Endothelial cell of umbilical vein (primary cell): ENCODE measurements around the gene HAGH. TPM values are rescaled to one million over a fixed set of nuclear protein-coding genes. Genes with fewer than 3 reads are reported as not detected.

Source experiments
- BruUV-seq: library from RNA; stranded (reverse); fragments of 400-500 nt; replicated peaks from 2 replicates; lab custom pipeline; 2021; lab: Mats Ljungman, UMichigan
- CTCF ChIA-PET: fragments of 300-600, 350-600 bp; sonication (Branson Sonifier 250); formaldehyde crosslinking; loops from one replicate; lab custom pipeline; 2021; ENCODE audit warnings: antibody characterized with exemption, inconsistent platforms; lab: Charles Lee
- POLR2A ChIA-PET: fragments of 300-600, 350-600 bp; sonication (Branson Sonifier 250); formaldehyde crosslinking; loops from one replicate; lab custom pipeline; 2021; ENCODE audit warnings: antibody characterized with exemption, inconsistent platforms; lab: Charles Lee
- DNase-seq: peaks from one replicate; pipeline ENCODE4 v3.0.0-alpha.2; 2011; ENCODE audit warnings: low read depth, low spot score
- FAIRE-seq: peaks from 2 replicates; lab custom pipeline; 2011; peaks lifted over from hg19 to GRCh38; lab: Jason Lieb, UNC
- H2AFZ ChIP-seq: 2 replicates; pipeline ENCODE4 v1.6.0; 2012; ENCODE audit warnings: low read depth, low read length, control low read depth, inconsistent platforms
- H3K27ac ChIP-seq: 2 replicates; pipeline ENCODE4 v1.5.1; 2011; ENCODE audit warnings: low read depth, mild to moderate bottlenecking, control low read depth, low read length, moderate library complexity; ENCODE audit not compliant: insufficient read depth
- H3K27me3 ChIP-seq, 2 experiments: 2 replicates each; pipeline versions ENCODE4 v1.6.0 to v1.6.1; 2011; ENCODE audit warnings: low read length in 2 of 2, mixed read lengths in 1 of 2; ENCODE audit not compliant: control insufficient read depth in 2 of 2, insufficient read depth in 2 of 2
- H3K36me3 ChIP-seq, 2 experiments: 2 replicates in 1 of 2; 3 replicates in 1 of 2; pipeline ENCODE4 v1.5.1; 2011; ENCODE audit warnings: low read length in 2 of 2, mild to moderate bottlenecking in 1 of 2, moderate library complexity in 1 of 2; ENCODE audit not compliant: control insufficient read depth in 2 of 2, insufficient read depth in 2 of 2; ENCODE audit errors: extremely low read depth in 1 of 2
- H3K4me1 ChIP-seq: 3 replicates; pipeline ENCODE4 v1.5.1; 2011; ENCODE audit warnings: mild to moderate bottlenecking, low read length; ENCODE audit not compliant: control insufficient read depth, insufficient read depth; ENCODE audit errors: extremely low read depth
- H3K4me2 ChIP-seq: 2 replicates; pipeline ENCODE4 v1.6.1; 2011; ENCODE audit warnings: low read length, control low read depth, mixed read lengths; ENCODE audit not compliant: insufficient read depth
- H3K4me3 ChIP-seq, 3 experiments: fragments of 200-600 bp in 1 of 3; sonication (generic), shearing (Covaris generic) in 1 of 3; replicated peaks in 1 of 3; 2 replicates each; pipeline ENCODE4 v1.5.1; 2011 to 2016; ENCODE audit warnings: control low read depth in 3 of 3, low read length in 3 of 3, mild to moderate bottlenecking in 2 of 3, inconsistent platforms in 1 of 3, low read depth in 1 of 3, moderate library complexity in 1 of 3; ENCODE audit not compliant: insufficient read depth in 1 of 3
- H3K79me2 ChIP-seq: 2 replicates; pipeline ENCODE4 v1.6.0; 2012; ENCODE audit warnings: low read length, inconsistent platforms; ENCODE audit not compliant: control insufficient read depth, insufficient read depth
- H3K9ac ChIP-seq: replicated peaks from 2 replicates; pipeline ENCODE3; 2011; ENCODE audit warnings: low read length, control low read depth; ENCODE audit not compliant: insufficient read depth; ENCODE audit errors: extremely low read depth
- H3K9me1 ChIP-seq: replicated peaks from 3 replicates; pipeline ENCODE4 v1.6.0; 2011; ENCODE audit warnings: mild to moderate bottlenecking, low read length; ENCODE audit not compliant: control insufficient read depth, insufficient read depth; ENCODE audit errors: extremely low read depth
- H3K9me3 ChIP-seq: replicated peaks from 2 replicates; pipeline ENCODE4 v1.5.1; 2012; ENCODE audit warnings: low read length, inconsistent platforms; ENCODE audit not compliant: control insufficient read depth, insufficient read depth
- H4K20me1 ChIP-seq: replicated peaks from 2 replicates; pipeline ENCODE3; 2011; ENCODE audit warnings: mild to moderate bottlenecking, low read length; ENCODE audit not compliant: control insufficient read depth, insufficient read depth; ENCODE audit errors: extremely low read depth
- CTCF ChIP-seq, 2 donors: IDR thresholded peaks; 1 replicate in 1 of 2; 2 replicates in 1 of 2; pipeline ENCODE4 v1.5.1; 2011; ENCODE audit warnings: low read length in 2 of 2, mild to moderate bottlenecking in 2 of 2, moderate library complexity in 2 of 2, control low read depth in 1 of 2, inconsistent platforms in 1 of 2, low read depth in 1 of 2; ENCODE audit not compliant: insufficient read depth in 1 of 2; ENCODE audit errors: extremely low read depth in 1 of 2
- EZH2 ChIP-seq: IDR thresholded peaks from 2 replicates; pipeline ENCODE4 v1.6.1; 2012; ENCODE audit warnings: borderline replicate concordance, low read depth, mild to moderate bottlenecking, moderate library complexity, low read length, inconsistent platforms; ENCODE audit not compliant: severe bottlenecking
- FOS ChIP-seq: IDR thresholded peaks from 2 replicates; pipeline ENCODE4 v1.6.1; 2011; ENCODE audit warnings: mild to moderate bottlenecking, low read length, moderate library complexity, borderline replicate concordance; ENCODE audit not compliant: insufficient read depth
- GATA2 ChIP-seq: IDR thresholded peaks from 2 replicates; pipeline ENCODE4 v1.7.0; 2011; ENCODE audit warnings: low read depth, mild to moderate bottlenecking, moderate library complexity, mixed read lengths, low read length; ENCODE audit not compliant: insufficient read length, insufficient read depth
- JUN ChIP-seq: IDR thresholded peaks from 2 replicates; pipeline ENCODE4 v1.6.1; 2011; ENCODE audit warnings: borderline replicate concordance, low read depth; ENCODE audit not compliant: insufficient read length, insufficient read depth
- MAX ChIP-seq: IDR thresholded peaks from 2 replicates; pipeline ENCODE4 v1.6.1; 2011; ENCODE audit not compliant: insufficient read depth, insufficient read length
- MYC ChIP-seq: IDR thresholded peaks from one replicate; pipeline ENCODE4 v1.6.1; 2011; ENCODE audit warnings: mild to moderate bottlenecking, low read depth, low read length
- POLR2A ChIP-seq: IDR thresholded peaks from 2 replicates; pipeline ENCODE4 v1.6.1; 2012; ENCODE audit warnings: low read depth, mild to moderate bottlenecking, control low read depth, low read length
- POLR2AphosphoS5 ChIP-seq: IDR thresholded peaks from 2 replicates; pipeline ENCODE4 v1.6.1; 2012; ENCODE audit warnings: low read depth, mild to moderate bottlenecking, control low read depth, low read length, moderate library complexity; ENCODE audit not compliant: insufficient read depth
- dilution Hi-C: fragments of 300-500 bp; cut with MboI; formaldehyde crosslinking; loops from one replicate; pipeline ENCODE4 v1.15.0; 2019; ENCODE audit warnings: low sequenced_read_pairs; ENCODE audit not compliant: extremely low pct_ligation_motif_present
- intact Hi-C: fragments of 100-400 bp; cut with micrococcal nuclease; formaldehyde crosslinking; loops from one replicate; pipeline ENCODE4 v1.10.0; 2022
- polyA plus RNA-seq, 4 experiments: library from polyadenylated mRNA; depleted of rRNA in 3 of 4; stranded (reverse) in 3 of 4; unstranded in 1 of 4; fragments of >200 nt; gene quantifications; 2 replicates each; pipeline versions ENCODE4 v1.2.1 to v1.2.3, GENCODE V29; 2011 to 2012; ENCODE audit warnings: missing spikeins in 1 of 4
- total RNA-seq: library from RNA; stranded (reverse); gene quantifications from 2 replicates; pipeline ENCODE4 v1.2.3, GENCODE V29; 2021

Gene HAGH
- total and polyA plus RNA-seq, 2 donors (not counting 3 experiments of a cell fraction or from before 2014, with no cell fraction given): 54.3 to 84.2 TPM

- CTCF ChIA-PET: no interaction called here
- no TSS peak for BruUV-seq
These were observed 35.9 kb downstream of the HAGH start for GRCh38 chr16:1790611-1791255.

More at GRCh38 chr16:1790611-1791255, 35.9 kb downstream of the HAGH start:
- Histone ChIP-seq H3K4me1 (no peaks in the 10 kb centered on the region), H3K79me2 (peaks cover 4% of the 10 kb centered on the region), H3K27me3 (no peaks in the 10 kb centered on the region), H3K9ac (no peak overlapping the region), H3K9me3 (no peaks in the 10 kb centered on the region), H4K20me1 (no peaks in the 10 kb centered on the region), H3K4me3 (no peak overlapping the region), H2AFZ (no peak overlapping the region), H3K9me1 (no peaks in the 10 kb centered on the region), H3K4me2 (no peak overlapping the region), H3K36me3 (peaks cover 0 to 22% of the 10 kb centered on the region in 2 experiments), H3K27ac (no peak overlapping the region)
- no peak for TF ChIP-seq POLR2A
- no peak for TF ChIP-seq CTCF (IDR thresholded peaks at IDR 0.05; ENCODE audit: extremely low read depth in 1 of 2, insufficient read depth in 1 of 2, low read depth in 1 of 2, low read length in 2 of 2)
- TF ChIP-seq POLR2AphosphoS5: no peak
- no peak for TF ChIP-seq EZH2
- no peak for TF ChIP-seq MAX
- TF ChIP-seq GATA2: no peak
- no peak for TF ChIP-seq JUN
- TF ChIP-seq FOS: no peak
- no peak for TF ChIP-seq MYC
- POLR2A ChIA-PET: no interaction called here
- dilution Hi-C loops (no loop called here), intact Hi-C loops (no loop called here)
- DNase-seq: no peak
- FAIRE-seq: no peak
